ENCODE measurements around the gene BEND2.

- TF ChIP-seq POLR2A (IDR thresholded peaks at IDR 0.05) (no peak), CTCF (IDR thresholded peaks at IDR 0.05) (no peak)
Measured at GRCh38 chrX:18151157-18151556, 69.5 kb downstream of the BEND2 start.
